Colonic mucosa (tissue), 4 donors: ENCODE results near the gene EYA2. TPM values are rescaled to one million over a fixed set of nuclear protein-coding genes. Genes with fewer than 3 reads are reported as not detected.
"Not testable (repeated sequence)": the region's sequence is repeated elsewhere in the genome, so short reads cannot be mapped to it uniquely, and the experiment has no call there.

Experiments
- DNase-seq: peaks from one replicate; pipeline ENCODE4 v3.0.0-alpha.2; 2020
- H3K27ac ChIP-seq: fragments of 200-600 bp; one replicate; pipeline ENCODE4 v1.8.0; 2021
- H3K27me3 ChIP-seq: fragments of 200-600 bp; one replicate; pipeline ENCODE4 v1.8.0; 2021
- H3K36me3 ChIP-seq: fragments of 200-600 bp; one replicate; pipeline ENCODE4 v1.8.0; 2021
- H3K4me1 ChIP-seq: fragments of 200-600 bp; one replicate; pipeline ENCODE4 v1.8.0; 2021; ENCODE audit warnings: mild to moderate bottlenecking
- H3K4me3 ChIP-seq: fragments of 200-600 bp; one replicate; pipeline ENCODE4 v1.8.0; 2021
- H3K9ac ChIP-seq, 2 donors: one replicate each; pipeline ENCODE4 v1.7.0; 2013; ENCODE audit warnings: control low read depth in 2 of 2, low read depth in 2 of 2, low read length in 2 of 2
- H3K9me3 ChIP-seq: fragments of 200-600 bp; one replicate; pipeline ENCODE4 v1.8.0; 2021
- intact Hi-C: fragments of 100-400 bp; cut with DNase I; formaldehyde crosslinking; loops from one replicate; pipeline ENCODE4 v1.14.1; 2022
- total RNA-seq, 2 donors: library from RNA; stranded (reverse); fragmentation: NEBNext Ultra II Directional in 1 of 2; extraction: Animal tissue kit (Norgen Biotek cat#: 25700) in 1 of 2; gene quantifications; one replicate each; pipeline ENCODE4 v1.2.1, GENCODE V29; 2021
- TF ChIP-seq, protein P1 (sequence below): fragments of 200-600 bp; IDR thresholded peaks from one replicate; pipeline ENCODE4 v1.8.0; 2022; ENCODE audit warnings: antibody characterized with exemption, mild to moderate bottlenecking
- donor health status: healthy.
- donor health status: DM: no; HTN: no; CAD: no.
- donor health status: DM: no; HTN: no; CAD: no.

EYA2 gene
- total RNA-seq, 2 donors from 2014 or later = 8.9 to 16.8 TPM

DNA sequence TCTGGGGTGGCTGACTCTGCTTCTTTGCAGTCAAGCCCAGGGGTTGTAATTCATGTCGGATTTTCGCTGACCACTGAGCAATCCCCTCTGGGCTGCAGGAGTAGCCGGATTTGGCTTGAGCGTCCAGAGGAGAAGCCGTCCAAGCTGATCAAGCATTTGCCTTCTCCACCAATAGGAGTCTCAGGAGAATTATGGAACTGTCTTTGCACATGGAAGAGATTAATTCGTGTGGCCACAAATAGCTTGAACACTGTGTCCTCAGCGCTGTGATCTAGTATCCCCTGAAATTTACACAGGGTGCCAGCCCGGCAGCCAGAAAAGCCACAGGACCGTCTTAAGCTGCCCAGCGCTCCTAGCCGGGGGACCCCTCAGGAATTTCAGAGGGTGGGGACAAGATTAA is 37.1 kb downstream of the EYA2 start:
- H3K36me3 ChIP-seq = no peaks in the 10 kb centered on the region
- no peaks in the 10 kb centered on the region for H3K27me3 ChIP-seq
- H3K9ac ChIP-seq = no peak overlapping the region
- H3K27ac ChIP-seq = no peak overlapping the region
- no peaks in the 10 kb centered on the region for H3K9me3 ChIP-seq
- TF ChIP-seq, protein P1, sequence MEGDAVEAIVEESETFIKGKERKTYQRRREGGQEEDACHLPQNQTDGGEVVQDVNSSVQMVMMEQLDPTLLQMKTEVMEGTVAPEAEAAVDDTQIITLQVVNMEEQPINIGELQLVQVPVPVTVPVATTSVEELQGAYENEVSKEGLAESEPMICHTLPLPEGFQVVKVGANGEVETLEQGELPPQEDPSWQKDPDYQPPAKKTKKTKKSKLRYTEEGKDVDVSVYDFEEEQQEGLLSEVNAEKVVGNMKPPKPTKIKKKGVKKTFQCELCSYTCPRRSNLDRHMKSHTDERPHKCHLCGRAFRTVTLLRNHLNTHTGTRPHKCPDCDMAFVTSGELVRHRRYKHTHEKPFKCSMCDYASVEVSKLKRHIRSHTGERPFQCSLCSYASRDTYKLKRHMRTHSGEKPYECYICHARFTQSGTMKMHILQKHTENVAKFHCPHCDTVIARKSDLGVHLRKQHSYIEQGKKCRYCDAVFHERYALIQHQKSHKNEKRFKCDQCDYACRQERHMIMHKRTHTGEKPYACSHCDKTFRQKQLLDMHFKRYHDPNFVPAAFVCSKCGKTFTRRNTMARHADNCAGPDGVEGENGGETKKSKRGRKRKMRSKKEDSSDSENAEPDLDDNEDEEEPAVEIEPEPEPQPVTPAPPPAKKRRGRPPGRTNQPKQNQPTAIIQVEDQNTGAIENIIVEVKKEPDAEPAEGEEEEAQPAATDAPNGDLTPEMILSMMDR = no peak
- no peaks in the 10 kb centered on the region for H3K4me1 ChIP-seq
- DNase-seq = no peak
- intact Hi-C loops = no loop called here
- no peak overlapping the region for H3K4me3 ChIP-seq

DNA sequence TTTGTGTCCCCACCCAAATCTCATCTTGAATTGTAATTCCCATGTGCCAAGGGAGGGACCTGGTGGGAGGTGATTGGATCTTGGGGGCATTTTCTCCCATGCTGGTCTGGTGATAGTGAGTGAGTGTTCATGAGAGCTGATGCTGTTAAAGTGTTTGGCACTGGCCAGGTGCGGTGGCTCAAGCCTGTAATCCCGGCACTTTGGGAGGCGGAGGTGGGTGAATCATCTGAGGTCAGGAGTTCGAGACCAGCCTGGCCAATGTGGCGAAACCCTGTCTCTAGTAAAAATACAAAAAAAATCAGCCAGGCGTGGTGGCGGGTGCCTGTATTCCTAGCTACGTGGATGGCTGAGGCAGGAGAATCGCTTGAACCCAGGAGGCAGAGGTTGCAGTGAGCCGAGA is 37.8 kb downstream of the EYA2 start:
- H3K9ac ChIP-seq, H3K27ac ChIP-seq, H3K4me3 ChIP-seq, H3K4me1 ChIP-seq, H3K27me3 ChIP-seq, DNase-seq, H3K9me3 ChIP-seq, H3K36me3 ChIP-seq, intact Hi-C loops: not testable (repeated sequence)

DNA sequence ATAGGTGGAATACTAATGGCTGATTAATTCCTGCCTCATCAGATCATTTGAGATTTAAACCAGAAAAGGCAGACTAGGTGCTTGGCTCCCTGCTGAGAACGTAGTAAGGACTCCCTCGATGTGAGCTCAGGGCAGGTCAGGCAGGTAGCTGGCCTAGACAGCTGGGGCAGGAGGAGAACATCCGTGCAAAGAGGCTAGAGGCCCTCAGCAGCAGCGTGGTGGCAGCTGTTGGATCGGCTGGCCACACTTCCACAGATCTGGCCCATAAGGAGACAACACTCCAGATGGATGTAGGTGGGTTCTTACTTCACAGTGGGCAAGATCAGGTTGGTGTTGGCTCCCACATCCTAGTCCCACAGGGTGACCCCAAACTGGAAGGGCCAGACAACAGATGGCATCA is 38.5 kb downstream of the EYA2 start:
- TF ChIP-seq, protein P1 = no peak
- no peak overlapping the region for H3K4me3 ChIP-seq
- no peak overlapping the region for H3K27ac ChIP-seq
- no peaks in the 10 kb centered on the region for H3K9me3 ChIP-seq
- H3K4me1 ChIP-seq = no peaks in the 10 kb centered on the region
- H3K27me3 ChIP-seq = no peaks in the 10 kb centered on the region
- H3K36me3 ChIP-seq = no peaks in the 10 kb centered on the region
- intact Hi-C loops = no loop called here
- H3K9ac ChIP-seq = no peak overlapping the region
- DNase-seq = no peak

DNA sequence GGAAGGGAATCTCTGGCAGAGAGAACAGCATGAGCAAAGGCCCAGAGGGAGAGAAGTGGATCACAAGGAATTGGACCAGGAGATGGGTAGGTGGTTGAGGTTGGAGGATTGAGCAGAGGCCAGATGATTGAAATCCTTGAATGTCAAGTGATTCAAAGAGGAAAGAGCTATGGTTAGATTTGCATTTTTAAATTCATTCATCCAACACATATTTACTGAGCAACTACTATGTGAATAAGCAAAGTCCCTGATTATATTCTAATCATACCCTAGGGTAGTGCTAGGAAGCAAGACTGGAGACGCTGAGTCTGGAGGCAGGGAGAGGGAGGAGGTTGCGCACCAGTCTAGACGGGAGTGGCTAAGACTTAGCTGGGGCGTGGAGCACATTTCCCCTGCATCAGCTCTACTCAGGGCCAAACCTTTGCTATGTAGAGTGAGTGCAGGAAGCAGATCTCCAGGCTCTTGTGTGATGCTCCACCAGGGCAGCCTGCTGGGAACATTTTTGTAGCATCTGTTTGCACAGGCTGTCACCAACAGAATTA is 40.2 kb downstream of the EYA2 start:
- no peaks in the 10 kb centered on the region for H3K36me3 ChIP-seq
- DNase-seq = no peak
- no peaks in the 10 kb centered on the region for H3K9me3 ChIP-seq
- no peaks in the 10 kb centered on the region for H3K4me1 ChIP-seq
- TF ChIP-seq, protein P1 = no peak
- no peak overlapping the region for H3K9ac ChIP-seq
- intact Hi-C loops = no loop called here
- H3K27ac ChIP-seq = no peak overlapping the region
- no peak overlapping the region for H3K4me3 ChIP-seq
- no peaks in the 10 kb centered on the region for H3K27me3 ChIP-seq

DNA sequence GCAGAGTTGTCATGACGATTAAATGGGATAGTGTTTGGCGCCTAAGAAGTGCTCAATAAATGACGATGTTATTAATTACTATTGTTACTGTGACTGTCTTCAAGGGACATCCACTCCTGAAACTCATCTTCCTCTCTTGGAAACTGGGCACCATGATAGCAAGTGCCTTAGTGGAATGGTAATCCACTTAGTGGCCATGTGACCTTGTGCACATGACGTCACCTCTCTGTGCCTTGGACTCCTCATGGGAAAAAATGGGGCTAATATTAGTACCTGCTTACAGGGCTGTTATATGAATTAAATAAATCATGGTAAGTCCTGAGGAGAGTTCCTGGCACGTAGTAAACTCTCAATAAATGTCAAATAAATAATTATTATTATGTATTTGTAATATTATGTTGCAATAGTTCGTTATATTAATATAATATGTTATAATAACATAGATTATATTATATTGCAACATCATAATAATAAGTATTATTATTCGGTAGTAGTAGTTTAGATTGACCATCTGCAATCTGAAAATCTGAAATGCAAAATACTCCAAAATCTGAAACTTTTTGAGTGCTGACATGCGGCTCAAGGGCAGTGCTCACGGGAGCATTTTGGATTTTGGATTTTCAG is 40.9 kb downstream of the EYA2 start:
- no peaks in the 10 kb centered on the region for H3K4me1 ChIP-seq
- no peaks in the 10 kb centered on the region for H3K36me3 ChIP-seq
- H3K27me3 ChIP-seq = no peaks in the 10 kb centered on the region
- H3K9ac ChIP-seq = no peak overlapping the region
- H3K9me3 ChIP-seq = no peaks in the 10 kb centered on the region
- no peak overlapping the region for H3K27ac ChIP-seq
- intact Hi-C loops = no loop called here
- DNase-seq = no peak
- TF ChIP-seq, protein P1 = no peak
- no peak overlapping the region for H3K4me3 ChIP-seq

DNA sequence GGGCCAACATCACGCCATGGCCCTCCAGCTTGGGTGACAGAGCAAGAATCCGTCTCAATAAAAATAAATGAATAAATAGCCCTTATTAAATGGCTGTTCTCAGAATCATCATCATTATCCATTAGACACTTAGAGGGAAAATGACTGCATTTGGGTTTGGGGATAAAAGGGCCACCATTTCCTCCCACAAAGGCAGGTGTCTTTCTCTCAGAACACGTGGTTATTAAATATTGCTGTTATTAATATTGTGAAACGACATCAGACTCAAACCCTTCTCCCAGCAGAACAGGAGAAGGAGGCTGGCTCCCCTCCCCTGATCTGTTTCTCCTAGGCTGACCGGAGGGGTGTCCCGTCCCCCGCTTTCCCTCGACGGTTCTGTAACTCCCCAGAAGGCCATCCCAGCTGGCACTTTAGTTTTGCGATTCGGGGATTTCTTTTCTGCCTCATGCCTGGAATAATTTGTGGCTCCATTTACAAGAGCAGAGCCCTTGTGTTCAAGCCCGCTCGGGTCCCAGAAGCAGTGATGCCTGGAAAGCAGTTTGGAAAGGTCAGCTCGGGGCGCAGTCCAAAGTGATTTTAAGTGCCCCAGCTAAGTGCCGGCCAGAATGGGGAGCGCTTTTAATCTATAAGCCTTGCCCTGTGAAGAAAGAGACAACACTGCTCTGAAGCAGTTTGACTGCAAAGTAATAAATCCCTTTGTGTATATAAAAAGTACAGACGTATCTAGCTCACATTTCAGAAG is 41.9 kb downstream of the EYA2 start:
- intact Hi-C loops = no loop called here
- Histone ChIP-seq H3K9ac (no peak overlapping the region), H3K27me3 (no peaks in the 10 kb centered on the region), H3K27ac (no peak overlapping the region), H3K4me3 (no peak overlapping the region), H3K36me3 (no peaks in the 10 kb centered on the region), H3K4me1 (no peaks in the 10 kb centered on the region), H3K9me3 (no peaks in the 10 kb centered on the region)
- TF ChIP-seq, protein P1 = no peak
- no peak for DNase-seq
